Measurements from ENCODE around the gene LRRD1. TPM values are rescaled to one million over a fixed set of nuclear protein-coding genes. Genes with fewer than 3 reads are reported as not detected.
"Not testable (repeated sequence)": the region's sequence is repeated elsewhere in the genome, so short reads cannot be mapped to it uniquely, and the experiment has no call there.

The LRRD1 gene
- total RNA-seq, 4 donors from 2014 or later = 0.13 to 0.23 TPM; not detected in 2

GRCh38 chr7:92177362-92177761 lies 1.6 kb downstream of the LRRD1 start:
- H3K4me1 ChIP-seq = peaks cover 0 to 11% (median 0%) of the 10 kb centered on the region in 3 donors
- no peaks in the 10 kb centered on the region for H3K27me3 ChIP-seq
- TF ChIP-seq CTCF (IDR thresholded peaks at IDR 0.05) = no peak
- no peak for TF ChIP-seq POLR2A (IDR thresholded peaks at IDR 0.05)
- TF ChIP-seq POLR2AphosphoS5 (IDR thresholded peaks at IDR 0.05) = no peak
- no peak for TF ChIP-seq EP300 (IDR thresholded peaks at IDR 0.05)
- H3K9me3 ChIP-seq = no peaks in the 10 kb centered on the region
- no peaks in the 10 kb centered on the region for H3K36me3 ChIP-seq
- no peak overlapping the region for H3K4me3 ChIP-seq
- no peak for ATAC-seq
- no peak overlapping the region for H3K27ac ChIP-seq

GRCh38 chr7:92169529-92169928 lies 9.4 kb downstream of the LRRD1 start:
- H3K4me1 ChIP-seq, ATAC-seq, H3K27me3 ChIP-seq, H3K36me3 ChIP-seq, H3K27ac ChIP-seq, H3K4me3 ChIP-seq: not testable (repeated sequence)
- WGBS, 2 donors (ENCODE audit: low coverage in 1 of 2) = 84 to 100% methylated on average over 1 to 2 of the region's 2 CpGs
- H3K9me3 ChIP-seq = peaks cover 0 to 11% (median 0%) of the 10 kb centered on the region in 3 donors

- Histone ChIP-seq H3K27ac (no peak overlapping the region), H3K9me3 (no peaks in the 10 kb centered on the region), H3K4me1 (no peaks in the 10 kb centered on the region), H3K36me3 (no peaks in the 10 kb centered on the region), H3K27me3 (no peaks in the 10 kb centered on the region), H3K4me3 (no peak overlapping the region)
- ATAC-seq = no peak
- TF ChIP-seq CTCF (IDR thresholded peaks at IDR 0.05) = no peak
- no peak for TF ChIP-seq POLR2A (IDR thresholded peaks at IDR 0.05)
- TF ChIP-seq POLR2AphosphoS5 (IDR thresholded peaks at IDR 0.05) = no peak
- TF ChIP-seq EP300 (IDR thresholded peaks at IDR 0.05) = no peak
- 50 to 92% methylated on average over 1 of the region's 1 CpG for WGBS, 2 donors (ENCODE audit: low coverage in 1 of 2)
Observed at GRCh38 chr7:92161271-92161670, 17.7 kb downstream of the LRRD1 start.

- no peaks in the 10 kb centered on the region for H3K36me3 ChIP-seq
- no peaks in the 10 kb centered on the region for H3K4me1 ChIP-seq
- TF ChIP-seq POLR2A (IDR thresholded peaks at IDR 0.05) (no peak), CTCF (IDR thresholded peaks at IDR 0.05) (no peak), POLR2AphosphoS5 (IDR thresholded peaks at IDR 0.05) (no peak), EP300 (IDR thresholded peaks at IDR 0.05) (no peak)
- 87 to 88% methylated on average over 2 to 3 of the region's 3 CpGs for WGBS, 2 donors (ENCODE audit: low coverage in 1 of 2)
- H3K27me3 ChIP-seq = no peaks in the 10 kb centered on the region
- no peak for ATAC-seq
- no peak overlapping the region for H3K4me3 ChIP-seq
- no peak overlapping the region for H3K27ac ChIP-seq
- H3K9me3 ChIP-seq = no peaks in the 10 kb centered on the region
Observed at GRCh38 chr7:92158660-92159575, 20.0 kb downstream of the LRRD1 start.

DNA sequence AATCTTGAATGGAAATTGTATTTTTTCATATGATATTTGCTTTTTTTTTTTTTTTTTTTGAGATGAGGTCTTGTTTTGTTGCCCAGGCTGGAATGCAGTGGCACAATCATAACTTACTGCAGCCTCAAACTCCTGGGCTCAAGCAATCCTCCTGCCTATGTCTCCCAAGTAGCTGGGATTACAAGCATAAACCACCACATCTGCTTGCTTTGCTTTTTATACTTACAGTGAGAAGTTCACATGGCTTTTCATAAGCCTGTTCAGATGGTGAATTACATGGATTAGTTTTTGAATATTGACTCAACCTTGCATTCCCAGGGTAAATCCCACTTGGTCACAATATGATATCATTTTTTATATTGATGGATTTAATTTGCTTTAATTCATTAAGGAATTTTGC lies 22.0 kb downstream of the LRRD1 start:
- H3K4me1 ChIP-seq = no peaks in the 10 kb centered on the region
- H3K27me3 ChIP-seq = no peaks in the 10 kb centered on the region
- H3K36me3 ChIP-seq = no peaks in the 10 kb centered on the region
- H3K27ac ChIP-seq = no peak overlapping the region
- no peak for TF ChIP-seq CTCF (IDR thresholded peaks at IDR 0.05)
- no peak for ATAC-seq
- H3K4me3 ChIP-seq = no peak overlapping the region
- H3K9me3 ChIP-seq = no peaks in the 10 kb centered on the region

All from gastroesophageal sphincter (tissue), 4 donors.